Upper lobe of left lung (tissue), 4 donors: ENCODE data around the gene CCBE1.

Experiments used
- POLR2A ChIP-seq, 4 donors: fragments of 450-650 bp; IDR thresholded peaks; one replicate each; pipeline ENCODE4 v1.5.1; 2016 to 2017; ENCODE audit warnings: antibody characterized with exemption in 4 of 4, mild to moderate bottlenecking in 2 of 4
- TF ChIP-seq, protein P1 (sequence below), 6 experiments: fragments of 450-650 bp in 4 of 6; fragments of 200-600 bp in 2 of 6; sonication (generic) in 2 of 6; IDR thresholded peaks; one replicate each; pipeline ENCODE4 v1.5.1; 2016 to 2019; ENCODE audit warnings: antibody characterized with exemption in 6 of 6

DNA sequence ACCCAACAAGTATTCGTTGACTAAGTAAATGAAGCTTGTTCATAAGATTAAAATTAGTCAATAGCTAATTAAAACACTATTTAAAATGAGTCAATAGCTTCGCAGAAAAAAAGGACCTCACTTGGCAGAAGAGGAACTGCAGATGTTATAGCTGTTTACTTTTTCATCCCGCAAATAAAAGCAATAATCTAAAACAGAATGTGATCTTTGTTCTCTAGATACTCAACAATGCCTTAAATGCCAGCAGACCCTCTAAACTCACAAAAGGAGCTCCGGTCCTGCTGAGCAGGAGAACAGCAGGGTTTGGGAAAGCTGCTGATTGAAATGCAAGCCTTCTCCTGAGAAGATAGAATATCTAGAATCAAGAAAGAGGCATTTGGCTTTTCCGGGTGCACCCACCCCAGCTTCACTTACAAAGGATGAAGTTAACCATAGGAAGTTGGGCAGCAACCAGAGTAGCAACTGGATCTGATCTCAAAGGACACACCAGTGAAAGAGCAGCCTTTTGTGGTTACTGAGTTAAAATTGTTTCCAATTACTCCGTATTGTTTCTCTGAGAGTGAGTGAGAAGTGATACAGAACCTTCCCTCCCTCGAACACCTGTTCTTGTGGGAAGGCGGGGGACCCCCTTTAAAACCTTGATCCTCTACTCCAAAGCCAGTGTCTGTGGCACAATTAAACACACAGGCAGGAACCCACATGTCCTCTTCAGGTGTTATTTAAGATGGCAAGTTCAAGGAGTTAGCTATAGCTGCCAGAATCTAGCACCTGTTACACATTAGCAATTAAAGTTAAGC, 6.8 kb downstream of the CCBE1 start:
- TF ChIP-seq, protein P1, sequence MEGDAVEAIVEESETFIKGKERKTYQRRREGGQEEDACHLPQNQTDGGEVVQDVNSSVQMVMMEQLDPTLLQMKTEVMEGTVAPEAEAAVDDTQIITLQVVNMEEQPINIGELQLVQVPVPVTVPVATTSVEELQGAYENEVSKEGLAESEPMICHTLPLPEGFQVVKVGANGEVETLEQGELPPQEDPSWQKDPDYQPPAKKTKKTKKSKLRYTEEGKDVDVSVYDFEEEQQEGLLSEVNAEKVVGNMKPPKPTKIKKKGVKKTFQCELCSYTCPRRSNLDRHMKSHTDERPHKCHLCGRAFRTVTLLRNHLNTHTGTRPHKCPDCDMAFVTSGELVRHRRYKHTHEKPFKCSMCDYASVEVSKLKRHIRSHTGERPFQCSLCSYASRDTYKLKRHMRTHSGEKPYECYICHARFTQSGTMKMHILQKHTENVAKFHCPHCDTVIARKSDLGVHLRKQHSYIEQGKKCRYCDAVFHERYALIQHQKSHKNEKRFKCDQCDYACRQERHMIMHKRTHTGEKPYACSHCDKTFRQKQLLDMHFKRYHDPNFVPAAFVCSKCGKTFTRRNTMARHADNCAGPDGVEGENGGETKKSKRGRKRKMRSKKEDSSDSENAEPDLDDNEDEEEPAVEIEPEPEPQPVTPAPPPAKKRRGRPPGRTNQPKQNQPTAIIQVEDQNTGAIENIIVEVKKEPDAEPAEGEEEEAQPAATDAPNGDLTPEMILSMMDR (IDR thresholded peaks at IDR 0.05): no peak
- no peak for TF ChIP-seq POLR2A (IDR thresholded peaks at IDR 0.05)
